IMR-90 (cell line): ENCODE results near the gene SDR9C7. TPM values are rescaled to one million over a fixed set of nuclear protein-coding genes. Genes with fewer than 3 reads are reported as not detected.
A peak's percentile ranks its signal among the peaks of the same experiment; 100 is the strongest.

Experiments used
- ATAC-seq: fragments of 200-7000 bp; cut with Tn5 transposase; 2 replicates; pipeline ENCODE4 v1.9.1; 2020; ENCODE audit warnings: low read depth, mild to moderate bottlenecking, moderate library complexity
- BruUV-seq: library from RNA; stranded (reverse); fragments of 400-500 nt; replicated peaks from 2 replicates; lab custom pipeline; 2021; lab: Mats Ljungman, UMichigan
- CTCF ChIA-PET: fragments of 300-600 bp; formaldehyde crosslinking; extraction: SDS; loops from one replicate; lab custom pipeline; 2021; ENCODE audit warnings: antibody characterized with exemption; lab: Yijun Ruan, JAX
- POLR2A ChIA-PET: fragments of 300-600 bp; sonication (Branson Sonifier 250); formaldehyde crosslinking; loops from one replicate; lab custom pipeline; 2022; ENCODE audit warnings: antibody characterized with exemption; ENCODE audit not compliant: unreplicated experiment; lab: Charles Lee
- DNase-seq: peaks from one replicate; pipeline ENCODE4 v3.0.0; 2013
- H2AFZ ChIP-seq: replicated peaks from 2 replicates; pipeline ENCODE3; 2013; ENCODE audit warnings: low read length, mild to moderate bottlenecking; ENCODE audit not compliant: poor library complexity
- H2AK5ac ChIP-seq: 2 replicates; pipeline ENCODE4 v1.6.1; 2013; ENCODE audit warnings: low read depth, low read length, inconsistent platforms
- H2AK9ac ChIP-seq: replicated peaks from 2 replicates; pipeline ENCODE3; 2013; ENCODE audit warnings: mild to moderate bottlenecking, low read depth, low read length, moderate library complexity; ENCODE audit not compliant: poor library complexity
- H2BK120ac ChIP-seq: 2 replicates; pipeline ENCODE4 v1.6.1; 2013; ENCODE audit warnings: low read depth, low read length, inconsistent platforms
- H2BK15ac ChIP-seq: 3 replicates; pipeline ENCODE4 v1.6.1; 2013; ENCODE audit warnings: low read depth, low read length, inconsistent platforms
- H2BK20ac ChIP-seq: 2 replicates; pipeline ENCODE4 v1.6.1; 2013; ENCODE audit warnings: low read depth, mild to moderate bottlenecking, inconsistent platforms, low read length, moderate library complexity
- H2BK5ac ChIP-seq: 2 replicates; pipeline ENCODE4 v1.6.1; 2013; ENCODE audit warnings: mild to moderate bottlenecking, low read depth, low read length, inconsistent platforms; ENCODE audit not compliant: poor library complexity, severe bottlenecking
- H3K14ac ChIP-seq: replicated peaks from 2 replicates; pipeline ENCODE4 v1.6.1; 2013; ENCODE audit warnings: low read depth, low read length, inconsistent platforms
- H3K18ac ChIP-seq: 2 replicates; pipeline ENCODE4 v1.6.1; 2013; ENCODE audit warnings: low read depth, low read length, control low read depth
- H3K23ac ChIP-seq: 2 replicates; pipeline ENCODE4 v1.6.1; 2013; ENCODE audit warnings: low read depth, low read length, inconsistent platforms
- H3K27ac ChIP-seq: 2 replicates; pipeline ENCODE4 v1.5.1; 2013; ENCODE audit warnings: mild to moderate bottlenecking, control low read depth, low read length; ENCODE audit not compliant: insufficient read depth
- H3K27me3 ChIP-seq: 2 replicates; pipeline ENCODE4 v1.6.1; 2013; ENCODE audit warnings: low read length; ENCODE audit not compliant: control insufficient read depth, insufficient read depth
- H3K36me3 ChIP-seq: 2 replicates; pipeline ENCODE4 v1.6.1; 2013; ENCODE audit warnings: low read length, mixed read lengths; ENCODE audit not compliant: control insufficient read depth, insufficient read depth
- H3K4ac ChIP-seq: 2 replicates; pipeline ENCODE4 v1.6.1; 2013; ENCODE audit warnings: low read depth, low read length, inconsistent platforms
- H3K4me1 ChIP-seq: 2 replicates; pipeline ENCODE4 v1.6.1; 2013; ENCODE audit warnings: low read length, mixed read lengths; ENCODE audit not compliant: control insufficient read depth, insufficient read depth
- H3K4me2 ChIP-seq: 2 replicates; pipeline ENCODE4 v1.6.1; 2013; ENCODE audit warnings: low read depth, mild to moderate bottlenecking, control low read depth, low read length, moderate library complexity
- H3K4me3 ChIP-seq: 2 replicates; pipeline ENCODE4 v1.5.1; 2013; ENCODE audit warnings: low read depth, mild to moderate bottlenecking, control low read depth, low read length, moderate library complexity; ENCODE audit not compliant: insufficient read depth
- H3K56ac ChIP-seq: 2 replicates; pipeline ENCODE4 v1.6.1; 2013; ENCODE audit warnings: low read length, inconsistent platforms; ENCODE audit not compliant: insufficient read depth; ENCODE audit errors: extremely low read depth
- H3K79me1 ChIP-seq, 2 experiments: 2 replicates each; pipeline ENCODE4 v1.6.1; 2013; ENCODE audit warnings: low read length in 2 of 2, inconsistent platforms in 1 of 2, low read depth in 1 of 2
- H3K9ac ChIP-seq: 2 replicates; pipeline ENCODE4 v1.6.1; 2013; ENCODE audit warnings: low read depth, low read length, control low read depth
- H3K9me1 ChIP-seq: 2 replicates; pipeline ENCODE4 v1.6.1; 2013; ENCODE audit warnings: low read length, inconsistent platforms; ENCODE audit not compliant: insufficient read depth
- H3K9me3 ChIP-seq: 2 replicates; pipeline ENCODE4 v1.6.1; 2013; ENCODE audit warnings: low read length; ENCODE audit not compliant: control insufficient read depth, insufficient read depth
- H4K20me1 ChIP-seq: 2 replicates; pipeline ENCODE4 v1.6.1; 2013; ENCODE audit warnings: low read length, inconsistent platforms; ENCODE audit not compliant: insufficient read depth
- H4K5ac ChIP-seq: 2 replicates; pipeline ENCODE4 v1.6.1; 2013; ENCODE audit warnings: mild to moderate bottlenecking, low read depth, low read length, control low read depth
- H4K8ac ChIP-seq, 2 experiments: 2 replicates each; pipeline ENCODE4 v1.6.1; 2013; ENCODE audit warnings: low read depth in 2 of 2, low read length in 2 of 2, control low read depth in 1 of 2, inconsistent platforms in 1 of 2
- H4K91ac ChIP-seq: 2 replicates; pipeline ENCODE4 v1.6.1; 2013; ENCODE audit warnings: low read depth, low read length, inconsistent platforms; ENCODE audit not compliant: insufficient read depth
- CHD1 ChIP-seq: IDR thresholded peaks from 2 replicates; pipeline ENCODE4 v1.6.1; 2012; ENCODE audit warnings: low read depth, low read length, improper control_type of control experiment
- CTCF ChIP-seq: conservative IDR thresholded peaks from 2 replicates; pipeline ENCODE4 v1.5.1; 2012; ENCODE audit warnings: mild to moderate bottlenecking, low read depth, low read length, improper control_type of control experiment
- ELK1 ChIP-seq: fragments of 150-350 bp; IDR thresholded peaks from 2 replicates; pipeline ENCODE4 v1.6.1; 2016; ENCODE audit warnings: low read depth, mild to moderate bottlenecking, low read length, moderate library complexity, borderline replicate concordance
- FOS ChIP-seq: fragments of 150-350 bp; IDR thresholded peaks from 2 replicates; pipeline ENCODE4 v1.6.1; 2016; ENCODE audit warnings: low read depth, low read length
- NFE2L2 ChIP-seq: fragments of 150-350 bp; IDR thresholded peaks from 2 replicates; pipeline ENCODE4 v1.6.1; 2016; ENCODE audit warnings: low read depth, mild to moderate bottlenecking, low read length
- SMC3 ChIP-seq: fragments of 150-350 bp; IDR thresholded peaks from 2 replicates; pipeline ENCODE4 v1.6.1; 2016; ENCODE audit warnings: low read depth, mild to moderate bottlenecking, antibody characterized with exemption, low read length, moderate library complexity
- dilution Hi-C: fragments of 300-500 bp; cut with HindIII; formaldehyde crosslinking; loops from one replicate; pipeline ENCODE4 v1.14.3; 2018; ENCODE audit warnings: low sequenced_read_pairs; ENCODE audit not compliant: unreplicated experiment
- in situ Hi-C: fragments of 300-500 bp; cut with MboI; formaldehyde crosslinking; loops from 3 replicates; pipeline ENCODE4 v1.14.3; 2019; ENCODE audit warnings: low sequenced_read_pairs, inconsistent platforms, mixed read lengths
- intact Hi-C: fragments of 100-400 bp; cut with micrococcal nuclease; formaldehyde crosslinking; loops from 2 replicates; pipeline ENCODE4 v1.10.0; 2022
- polyA plus RNA-seq, 3 experiments: library from polyadenylated mRNA; depleted of rRNA; stranded (reverse); fragments of >200 nt; gene quantifications; 2 replicates each; pipeline ENCODE4 v1.2.3, GENCODE V29; 2012; ENCODE audit warnings: low replicate concordance in 1 of 3
- total RNA-seq: library from RNA; depleted of rRNA; stranded (reverse); fragments of >200 nt; gene quantifications from 2 replicates; pipeline ENCODE4 v1.2.3, GENCODE V29; 2012

The SDR9C7 gene
- total and polyA plus RNA-seq, 2 of the 4 experiments (the other 2 are of a cell fraction) = not detected

GRCh38 chr12:56878010-56878339 is 56.2 kb downstream of the SDR9C7 start:
- Histone ChIP-seq H2BK120ac (no peak overlapping the region), H2BK20ac (no peak overlapping the region), H2AK5ac (no peak overlapping the region), H3K9ac (no peak overlapping the region), H3K36me3 (no peaks in the 10 kb centered on the region), H3K14ac (no peak overlapping the region), H2BK15ac (no peak overlapping the region), H3K4ac (no peak overlapping the region), H3K27ac (no peak overlapping the region), H2BK5ac (no peak overlapping the region), H4K8ac (no peak overlapping the region), H4K20me1 (no peaks in the 10 kb centered on the region), H3K4me3 (no peak overlapping the region), H3K18ac (no peak overlapping the region), H3K56ac (no peak overlapping the region), H4K5ac (no peak overlapping the region), H3K23ac (no peak overlapping the region; the same call in 1 of the 2 replicates), H3K79me1 (no peaks in the 10 kb centered on the region), H4K91ac (no peak overlapping the region), H3K27me3 (peaks cover 3% of the 10 kb centered on the region; the same call in 1 of the 2 replicates), H2AK9ac (no peak overlapping the region), H3K4me2 (no peak overlapping the region), H3K4me1 (no peaks in the 10 kb centered on the region), H3K9me3 (0 out of 2 replicates have a peak, but pooled peaks cover under 1% of the 10 kb centered on the region), H2AFZ (no peak overlapping the region), H3K9me1 (no peaks in the 10 kb centered on the region)
- in situ Hi-C loops = no loop called here
- ChIA-PET CTCF (no interaction called here), POLR2A (no interaction called here)
- no peak for TF ChIP-seq CHD1
- TF ChIP-seq CTCF = no peak
- TF ChIP-seq ELK1 = no peak
- no peak for TF ChIP-seq SMC3
- no peak for TF ChIP-seq NFE2L2
- TF ChIP-seq FOS = no peak
- ATAC-seq = peak; percentile 40
- intact Hi-C loops = no loop called here
- DNase-seq = no peak
- dilution Hi-C loops = no loop called here
- BruUV-seq = no TSS peak
